ENCODE results near the gene CFAP107. TPM values are rescaled to one million over a fixed set of nuclear protein-coding genes. Genes with fewer than 3 reads are reported as not detected.

The CFAP107 gene
- total and polyA plus RNA-seq, 2 of the 4 experiments (the other 2 are of a cell fraction), result not detected

GRCh38 chr1:12748778-12749355, 2.9 kb downstream of the CFAP107 start:
- no peak overlapping the region for H3K9ac ChIP-seq (ENCODE audit: low read depth, low read length)
- no peak overlapping the region for H4K5ac ChIP-seq (ENCODE audit: low read depth, low read length)
- H3K14ac ChIP-seq (replicated peaks; ENCODE audit: low read depth, low read length), result no peak overlapping the region
- H3K36me3 ChIP-seq (ENCODE audit: control insufficient read depth, insufficient read depth, low read length), result no peaks in the 10 kb centered on the region
- no peaks in the 10 kb centered on the region for H3K79me1 ChIP-seq (ENCODE audit: low read depth in 1 of 2, low read length in 2 of 2)
- H3K27ac ChIP-seq (ENCODE audit: insufficient read depth, low read length), result no peak overlapping the region
- no peak overlapping the region for H2BK120ac ChIP-seq (ENCODE audit: low read depth, low read length)
- H2AK9ac ChIP-seq (replicated peaks; ENCODE audit: low read depth, low read length, poor library complexity), result no peak overlapping the region
- H2BK15ac ChIP-seq (ENCODE audit: low read depth, low read length), result no peak overlapping the region
- POLR2A ChIA-PET (ENCODE audit: unreplicated experiment), result no interaction called here
- TF ChIP-seq FOS (IDR thresholded peaks at IDR 0.05; ENCODE audit: low read depth, low read length), result no peak
- TF ChIP-seq POLR2A (IDR thresholded peaks at IDR 0.05; ENCODE audit: low read depth, low read length), result no peak
- no peak for TF ChIP-seq BHLHE40 (IDR thresholded peaks at IDR 0.05; ENCODE audit: low read depth, low read length)
- TF ChIP-seq, protein P1, sequence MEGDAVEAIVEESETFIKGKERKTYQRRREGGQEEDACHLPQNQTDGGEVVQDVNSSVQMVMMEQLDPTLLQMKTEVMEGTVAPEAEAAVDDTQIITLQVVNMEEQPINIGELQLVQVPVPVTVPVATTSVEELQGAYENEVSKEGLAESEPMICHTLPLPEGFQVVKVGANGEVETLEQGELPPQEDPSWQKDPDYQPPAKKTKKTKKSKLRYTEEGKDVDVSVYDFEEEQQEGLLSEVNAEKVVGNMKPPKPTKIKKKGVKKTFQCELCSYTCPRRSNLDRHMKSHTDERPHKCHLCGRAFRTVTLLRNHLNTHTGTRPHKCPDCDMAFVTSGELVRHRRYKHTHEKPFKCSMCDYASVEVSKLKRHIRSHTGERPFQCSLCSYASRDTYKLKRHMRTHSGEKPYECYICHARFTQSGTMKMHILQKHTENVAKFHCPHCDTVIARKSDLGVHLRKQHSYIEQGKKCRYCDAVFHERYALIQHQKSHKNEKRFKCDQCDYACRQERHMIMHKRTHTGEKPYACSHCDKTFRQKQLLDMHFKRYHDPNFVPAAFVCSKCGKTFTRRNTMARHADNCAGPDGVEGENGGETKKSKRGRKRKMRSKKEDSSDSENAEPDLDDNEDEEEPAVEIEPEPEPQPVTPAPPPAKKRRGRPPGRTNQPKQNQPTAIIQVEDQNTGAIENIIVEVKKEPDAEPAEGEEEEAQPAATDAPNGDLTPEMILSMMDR (conservative IDR thresholded peaks at IDR 0.05; ENCODE audit: low read depth, low read length), result no peak
- TF ChIP-seq NFE2L2 (IDR thresholded peaks at IDR 0.05; ENCODE audit: low read depth, low read length), result no peak
- no peak for TF ChIP-seq MAZ (IDR thresholded peaks at IDR 0.05; ENCODE audit: borderline replicate concordance, low read depth, low read length)
- no peak for TF ChIP-seq RAD21 (IDR thresholded peaks at IDR 0.05; ENCODE audit: low read length)
- TF ChIP-seq CEBPB (IDR thresholded peaks at IDR 0.05; ENCODE audit: low read depth, low read length), result no peak
- TF ChIP-seq, protein P2, sequence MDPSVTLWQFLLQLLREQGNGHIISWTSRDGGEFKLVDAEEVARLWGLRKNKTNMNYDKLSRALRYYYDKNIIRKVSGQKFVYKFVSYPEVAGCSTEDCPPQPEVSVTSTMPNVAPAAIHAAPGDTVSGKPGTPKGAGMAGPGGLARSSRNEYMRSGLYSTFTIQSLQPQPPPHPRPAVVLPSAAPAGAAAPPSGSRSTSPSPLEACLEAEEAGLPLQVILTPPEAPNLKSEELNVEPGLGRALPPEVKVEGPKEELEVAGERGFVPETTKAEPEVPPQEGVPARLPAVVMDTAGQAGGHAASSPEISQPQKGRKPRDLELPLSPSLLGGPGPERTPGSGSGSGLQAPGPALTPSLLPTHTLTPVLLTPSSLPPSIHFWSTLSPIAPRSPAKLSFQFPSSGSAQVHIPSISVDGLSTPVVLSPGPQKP (IDR thresholded peaks at IDR 0.05; ENCODE audit: borderline replicate concordance, low read depth, low read length), result no peak
- TF ChIP-seq RCOR1 (IDR thresholded peaks at IDR 0.05; ENCODE audit: insufficient replicate concordance, low read length), result no peak
- TF ChIP-seq, protein P3, sequence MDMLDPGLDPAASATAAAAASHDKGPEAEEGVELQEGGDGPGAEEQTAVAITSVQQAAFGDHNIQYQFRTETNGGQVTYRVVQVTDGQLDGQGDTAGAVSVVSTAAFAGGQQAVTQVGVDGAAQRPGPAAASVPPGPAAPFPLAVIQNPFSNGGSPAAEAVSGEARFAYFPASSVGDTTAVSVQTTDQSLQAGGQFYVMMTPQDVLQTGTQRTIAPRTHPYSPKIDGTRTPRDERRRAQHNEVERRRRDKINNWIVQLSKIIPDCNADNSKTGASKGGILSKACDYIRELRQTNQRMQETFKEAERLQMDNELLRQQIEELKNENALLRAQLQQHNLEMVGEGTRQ (IDR thresholded peaks at IDR 0.05; ENCODE audit: low read depth, low read length), result no peak
- no peak for TF ChIP-seq MXI1 (IDR thresholded peaks at IDR 0.05; ENCODE audit: borderline replicate concordance, low read depth, low read length)
- TF ChIP-seq MAFK (IDR thresholded peaks at IDR 0.05; ENCODE audit: low read depth, low read length), result no peak
- TF ChIP-seq SMC3 (IDR thresholded peaks at IDR 0.05; ENCODE audit: low read depth, low read length), result no peak
- TF ChIP-seq CHD1 (IDR thresholded peaks at IDR 0.05; ENCODE audit: low read depth, low read length), result no peak
- no peak for TF ChIP-seq RFX5 (IDR thresholded peaks at IDR 0.05; ENCODE audit: low read depth, low read length)
- H3K4me2 ChIP-seq (ENCODE audit: low read depth, low read length), result no peak overlapping the region
- H3K4me1 ChIP-seq (ENCODE audit: control insufficient read depth, insufficient read depth, low read length), result no peaks in the 10 kb centered on the region
- CTCF ChIA-PET, result no interaction called here
- no TSS peak for BruUV-seq (replicated peaks)
- H3K4me3 ChIP-seq (ENCODE audit: insufficient read depth, low read depth, low read length), result no peak overlapping the region
- no peak overlapping the region for H3K56ac ChIP-seq (ENCODE audit: extremely low read depth, insufficient read depth, low read length)
- no peaks in the 10 kb centered on the region for H3K27me3 ChIP-seq (ENCODE audit: control insufficient read depth, insufficient read depth, low read length)
- no peak overlapping the region for H4K91ac ChIP-seq (ENCODE audit: insufficient read depth, low read depth, low read length)
- no peak overlapping the region for H2BK5ac ChIP-seq (ENCODE audit: low read depth, low read length, poor library complexity, severe bottlenecking)
- intact Hi-C loops (cut with micrococcal nuclease) (no loop called here), in situ Hi-C loops (cut with MboI; ENCODE audit: low sequenced_read_pairs) (no loop called here), dilution Hi-C loops (cut with HindIII; ENCODE audit: low sequenced_read_pairs, unreplicated experiment) (no loop called here)
- no peak overlapping the region for H2BK20ac ChIP-seq (ENCODE audit: low read depth, low read length)
- H3K9me1 ChIP-seq (ENCODE audit: insufficient read depth, low read length), result no peaks in the 10 kb centered on the region
- no peak overlapping the region for H3K23ac ChIP-seq (ENCODE audit: low read depth, low read length)
- no peak overlapping the region for H2AK5ac ChIP-seq (ENCODE audit: low read depth, low read length)
- ATAC-seq (ENCODE audit: low read depth) (no peak), DNase-seq (no peak)
- H3K9me3 ChIP-seq (ENCODE audit: control insufficient read depth, insufficient read depth, low read length), result peaks cover 4% of the 10 kb centered on the region
- H3K18ac ChIP-seq (ENCODE audit: low read depth, low read length), result no peak overlapping the region
- H3K4ac ChIP-seq (ENCODE audit: low read depth, low read length), result no peak overlapping the region
- no peaks in the 10 kb centered on the region for H4K20me1 ChIP-seq (ENCODE audit: insufficient read depth, low read length)
- no peak overlapping the region for H4K8ac ChIP-seq (ENCODE audit: low read depth in 2 of 2, low read length in 2 of 2)
- H2AFZ ChIP-seq (replicated peaks; ENCODE audit: low read length, poor library complexity), result no peak overlapping the region

All from IMR-90 (cell line).